Effector CD4-positive, alpha-beta T cell (primary cell): ENCODE data around the gene SORCS1.

Source experiments
- DNase-seq: peaks from one replicate; pipeline ENCODE4 v3.0.0-alpha.2; 2020

The SORCS1 gene

GRCh38 chr10:106637873-106638272, 526.6 kb downstream of the SORCS1 start:
- DNase-seq, result no peak

GRCh38 chr10:106636766-106637491, 527.6 kb downstream of the SORCS1 start:
- no peak for DNase-seq

GRCh38 chr10:106635947-106636346, 528.6 kb downstream of the SORCS1 start:
- DNase-seq, result no peak

GRCh38 chr10:106631016-106631702, 533.3 kb downstream of the SORCS1 start:
- DNase-seq, result no peak

GRCh38 chr10:106626371-106626770, 538.1 kb downstream of the SORCS1 start:
- DNase-seq, result no peak

- no peak for DNase-seq
These were observed 538.8 kb downstream of the SORCS1 start for GRCh38 chr10:106625751-106626150.

GRCh38 chr10:106619346-106619745, 545.2 kb downstream of the SORCS1 start:
- DNase-seq, result no peak

GRCh38 chr10:106618646-106619045, 545.9 kb downstream of the SORCS1 start:
- no peak for DNase-seq

- DNase-seq, result no peak
These were observed 549.4 kb downstream of the SORCS1 start for GRCh38 chr10:106615081-106615480.

GRCh38 chr10:106614293-106614692, 550.2 kb downstream of the SORCS1 start:
- DNase-seq, result no peak

GRCh38 chr10:106612381-106612780, 552.1 kb downstream of the SORCS1 start:
- no peak for DNase-seq

GRCh38 chr10:106609470-106610266, 554.8 kb downstream of the SORCS1 start:
- no peak for DNase-seq

- DNase-seq, result no peak
These were observed 556.4 kb downstream of the SORCS1 start for GRCh38 chr10:106608066-106608465.

GRCh38 chr10:106595281-106595680, 569.2 kb downstream of the SORCS1 start:
- no peak for DNase-seq

GRCh38 chr10:106593876-106594275, 570.6 kb downstream of the SORCS1 start:
- no peak for DNase-seq

GRCh38 chr10:106592396-106592795, 572.1 kb downstream of the SORCS1 start:
- DNase-seq, result no peak

GRCh38 chr10:106582291-106582690, 582.2 kb downstream of the SORCS1 start:
- no peak for DNase-seq

GRCh38 chr10:106577756-106578155, 586.8 kb downstream of the SORCS1 start:
- no peak for DNase-seq

- no peak for DNase-seq
These were observed 587.2 kb downstream of the SORCS1 start for GRCh38 chr10:106577266-106577665.

GRCh38 chr10:106576534-106576933, 588.0 kb downstream of the SORCS1 start:
- DNase-seq, result no peak

- DNase-seq, result no peak
These were observed 591.4 kb downstream of the SORCS1 start for GRCh38 chr10:106573106-106573505.

- DNase-seq, result no peak
These were observed 593.1 kb downstream of the SORCS1 start for GRCh38 chr10:106571192-106571946.

- no peak for DNase-seq
These were observed 594.2 kb downstream of the SORCS1 start for GRCh38 chr10:106570268-106570667.
